ENCODE measurements around the gene SETD3.
A peak's percentile ranks its signal among the peaks of the same experiment; 100 is the strongest.

SETD3 gene

GRCh38 chr14:99394602-99395156 lies 86.0 kb downstream of the SETD3 start:
- DNase-seq (ENCODE audit: low read depth), result no peak

DNA sequence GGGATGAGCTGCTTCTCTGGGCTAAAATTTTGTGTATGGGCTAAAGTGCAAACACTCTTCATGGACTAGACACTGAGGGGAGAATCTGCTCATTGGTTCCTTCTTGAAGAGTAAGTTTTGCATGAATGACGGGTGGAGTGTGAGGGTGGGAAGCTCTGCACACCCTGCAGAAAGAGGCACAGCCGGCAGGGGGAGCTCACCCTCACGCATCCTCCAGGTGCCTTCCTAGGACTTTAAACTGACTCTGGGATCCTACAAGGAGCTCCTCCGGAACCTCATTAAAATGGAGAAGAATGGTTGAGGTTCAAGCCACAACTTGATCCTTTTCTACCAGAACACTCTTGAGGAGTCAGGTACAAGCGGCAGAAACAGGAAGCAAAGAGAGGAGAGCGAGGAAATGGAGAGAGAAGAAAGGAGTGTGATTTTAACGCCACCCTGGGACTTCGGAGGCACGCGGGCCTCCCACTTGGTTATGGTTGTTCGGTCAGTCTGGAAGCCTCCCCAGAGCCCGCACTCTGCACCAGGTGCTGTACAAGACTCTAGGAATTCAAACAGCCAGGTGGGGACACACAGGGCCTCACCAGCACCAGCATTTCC lies 87.5 kb downstream of the SETD3 start:
- DNase-seq (ENCODE audit: low read depth), result peak; percentile 30

- DNase-seq (ENCODE audit: low read depth), result no peak
Observed at GRCh38 chr14:99391671-99392070, 89.0 kb downstream of the SETD3 start.

- DNase-seq (ENCODE audit: low read depth), result peak; percentile 13
Observed at GRCh38 chr14:99389174-99389826, 91.4 kb downstream of the SETD3 start.

GRCh38 chr14:99388286-99388685 lies 92.4 kb downstream of the SETD3 start:
- DNase-seq (ENCODE audit: low read depth), result no peak

GRCh38 chr14:99387880-99388279 lies 92.8 kb downstream of the SETD3 start:
- DNase-seq (ENCODE audit: low read depth), result no peak

- DNase-seq (ENCODE audit: low read depth), result no peak
Observed at GRCh38 chr14:99384450-99385417, 95.9 kb downstream of the SETD3 start.

GRCh38 chr14:99383472-99384449 lies 96.9 kb downstream of the SETD3 start:
- DNase-seq (ENCODE audit: low read depth), result no peak

DNA sequence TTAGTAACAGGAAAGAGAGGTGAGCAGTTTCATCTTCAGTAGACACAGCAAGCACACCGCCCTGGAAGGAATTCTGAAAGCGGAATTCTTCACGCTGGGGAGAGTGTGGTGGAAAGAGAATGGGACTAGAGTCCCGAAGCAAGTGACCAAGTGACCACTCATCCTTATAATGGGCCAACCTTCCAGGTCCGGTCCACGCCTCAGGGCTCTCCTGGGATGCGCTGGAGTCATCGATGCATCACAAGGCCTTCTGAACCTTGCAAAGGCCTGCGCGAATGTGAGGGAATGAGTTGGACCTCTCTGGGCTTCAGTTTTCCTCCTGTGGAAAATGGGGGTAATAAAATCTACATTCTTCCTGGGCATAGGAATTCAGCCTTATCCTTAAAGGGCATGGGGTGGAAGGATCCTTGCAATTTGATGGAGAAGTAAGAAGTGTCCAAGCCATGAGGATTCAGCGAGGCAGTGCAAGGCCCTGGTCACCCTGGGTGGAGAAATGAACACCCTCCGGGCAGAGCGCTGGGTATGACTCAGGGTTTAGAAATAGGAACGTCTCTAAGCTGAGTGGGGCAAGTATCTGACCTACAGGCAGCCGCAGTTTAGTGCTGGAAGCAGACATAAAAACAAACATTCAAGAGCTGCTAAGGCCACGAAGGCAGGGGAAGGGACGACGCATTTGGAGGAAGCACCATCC lies 97.7 kb downstream of the SETD3 start:
- peak; percentile 12 for DNase-seq (ENCODE audit: low read depth)

DNA sequence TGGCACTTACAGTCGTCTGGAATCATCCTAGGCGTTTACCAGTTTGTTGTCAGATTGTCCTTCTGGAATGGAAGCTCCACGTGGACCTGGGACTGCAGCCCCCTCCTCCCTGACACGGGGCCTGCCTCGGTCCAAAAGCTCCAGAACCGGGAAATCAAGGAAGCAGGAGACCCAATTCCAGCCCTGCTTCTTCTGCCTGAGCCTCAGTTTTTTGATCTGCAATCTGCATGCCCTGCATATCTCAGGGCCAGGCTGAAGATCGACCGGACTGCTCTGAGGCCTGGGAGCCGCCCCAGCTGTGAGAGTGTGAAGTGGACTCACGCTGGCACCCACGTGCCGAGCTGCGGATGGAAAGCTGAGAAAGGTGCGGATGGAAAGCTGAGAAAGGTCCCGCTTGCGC lies 98.6 kb downstream of the SETD3 start:
- DNase-seq (ENCODE audit: low read depth), result no peak

- DNase-seq (ENCODE audit: low read depth), result no peak
Observed at GRCh38 chr14:99381688-99382060, 99.0 kb downstream of the SETD3 start.

- no peak for DNase-seq (ENCODE audit: low read depth)
Observed at GRCh38 chr14:99380991-99381687, 99.5 kb downstream of the SETD3 start.

GRCh38 chr14:99380402-99380801 lies 100.3 kb downstream of the SETD3 start:
- no peak for DNase-seq (ENCODE audit: low read depth)

- peak; percentile 26 for DNase-seq (ENCODE audit: low read depth)
Observed at GRCh38 chr14:99378782-99379214, 101.9 kb downstream of the SETD3 start.

DNA sequence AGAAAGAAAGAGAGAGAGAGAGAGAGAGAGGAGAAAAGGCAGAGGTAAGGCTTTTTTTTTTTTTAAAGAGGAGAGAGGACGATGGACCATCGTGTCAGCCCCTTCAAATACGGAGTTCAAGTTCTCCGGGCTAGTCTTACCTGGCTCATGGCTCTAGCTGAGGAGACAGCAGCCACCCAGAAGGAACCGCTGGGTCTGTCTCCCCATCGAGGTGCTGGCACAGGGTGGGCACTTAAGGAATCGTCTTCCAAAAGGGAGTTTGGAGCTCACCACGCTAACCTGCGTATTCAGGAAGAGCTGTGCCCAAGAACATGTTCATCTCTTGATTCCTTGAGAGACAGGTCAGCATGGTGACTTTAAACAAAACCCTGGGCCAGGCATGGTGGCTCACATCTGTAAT lies 102.7 kb downstream of the SETD3 start:
- no peak for DNase-seq (ENCODE audit: low read depth)

GRCh38 chr14:99374964-99375363 lies 105.7 kb downstream of the SETD3 start:
- DNase-seq (ENCODE audit: low read depth), result no peak

DNA sequence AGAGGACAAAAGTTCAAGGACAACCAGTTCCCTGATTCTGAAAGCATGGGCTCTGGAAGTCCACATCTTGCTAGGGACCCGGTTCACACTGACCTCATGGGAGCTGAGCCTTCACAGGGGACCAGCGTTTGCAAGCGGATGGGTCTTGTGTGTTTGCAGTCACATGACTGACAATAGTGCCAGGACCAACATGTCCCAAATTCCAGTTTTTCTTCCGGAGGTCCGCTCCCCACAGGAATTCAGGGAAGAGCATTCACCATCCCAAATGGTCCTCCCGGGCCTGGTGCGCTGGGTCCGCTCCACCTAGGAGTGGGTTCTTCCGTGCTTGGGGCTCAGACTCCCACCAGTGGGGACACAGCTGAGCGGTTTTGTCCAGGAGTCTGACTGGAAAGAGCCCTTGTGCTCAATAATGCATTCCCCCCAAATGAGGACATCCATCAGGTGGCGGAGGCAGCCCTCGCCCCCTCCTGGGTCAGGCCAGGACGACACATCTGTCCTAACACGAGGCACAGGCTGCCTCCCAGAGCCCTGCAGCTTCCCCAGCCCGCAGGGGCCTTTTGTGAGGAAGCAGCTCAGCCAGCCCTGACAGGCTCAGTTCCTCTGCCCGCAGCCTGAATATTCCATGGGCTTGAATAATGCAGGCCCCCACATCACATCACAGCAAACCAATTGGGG lies 116.9 kb downstream of the SETD3 start:
- DNase-seq (ENCODE audit: low read depth), result no peak

GRCh38 chr14:99363051-99363450 lies 117.6 kb downstream of the SETD3 start:
- DNase-seq (ENCODE audit: low read depth), result no peak

- no peak for DNase-seq (ENCODE audit: low read depth)
Observed at GRCh38 chr14:99361596-99362215, 119.0 kb downstream of the SETD3 start.
